NCI-H2171 (cell line): Measurements from ENCODE around the gene INSL3.
A peak's percentile ranks its signal among the peaks of the same experiment; 100 is the strongest.

ENCODE experiments used
- DNase-seq: peaks from one replicate; lab custom pipeline; 2025; lab: John Stamatoyannopoulos, UW

INSL3 gene

DNA sequence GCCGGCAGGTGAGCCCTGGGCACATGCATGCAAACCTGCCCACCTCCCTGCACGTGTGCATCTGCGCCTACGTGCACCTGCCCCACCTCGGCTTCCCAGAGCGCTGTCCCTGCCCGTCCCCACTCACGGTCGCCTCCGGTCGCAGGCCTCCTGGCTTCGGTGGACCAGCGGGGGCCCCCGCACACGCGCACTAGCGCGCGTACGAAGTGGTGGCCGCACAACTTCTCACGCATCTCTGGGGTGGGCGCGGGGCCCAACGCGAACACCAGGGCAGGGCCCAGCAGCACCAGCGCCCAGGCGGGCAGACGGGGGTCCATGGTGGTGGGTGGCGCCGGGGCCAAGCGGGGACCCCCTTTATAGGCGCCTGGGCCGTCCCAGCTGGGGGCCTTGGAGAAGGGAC, at the start of gene INSL3:
TSS of gene INSL3 (minus strand) at position 330 of the 400 bp plus-strand sequence. CDS start at position 317, 13 bp downstream.
- DNase-seq, result no peak

DNA sequence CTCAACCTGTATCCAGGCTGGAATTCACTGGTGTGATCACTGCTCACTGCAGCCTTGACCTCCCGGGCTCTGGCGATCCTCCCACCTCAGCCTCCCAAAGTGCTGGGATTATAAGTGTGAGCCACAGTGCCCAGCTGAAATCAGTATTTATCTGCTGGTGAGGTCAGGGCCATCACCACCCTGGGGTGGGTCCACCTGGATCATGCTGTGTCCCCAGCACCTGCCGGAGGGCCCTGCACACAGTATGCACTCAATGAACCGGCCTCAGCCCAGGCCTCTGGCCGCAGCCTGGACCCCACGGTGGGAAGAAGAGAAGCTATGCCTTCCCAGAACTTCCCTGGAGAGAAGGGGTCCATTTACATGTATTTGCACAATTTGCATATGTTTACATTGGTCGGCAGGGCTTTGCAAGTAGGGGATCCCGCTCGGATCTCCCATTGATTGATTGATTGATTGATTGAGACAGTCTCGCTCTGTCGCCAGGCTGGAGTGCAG, 47.8 kb upstream of the INSL3 start:
- DNase-seq, result no peak

GRCh38 chr19:17868669-17869068, 47.4 kb upstream of the INSL3 start:
- no peak for DNase-seq

DNA sequence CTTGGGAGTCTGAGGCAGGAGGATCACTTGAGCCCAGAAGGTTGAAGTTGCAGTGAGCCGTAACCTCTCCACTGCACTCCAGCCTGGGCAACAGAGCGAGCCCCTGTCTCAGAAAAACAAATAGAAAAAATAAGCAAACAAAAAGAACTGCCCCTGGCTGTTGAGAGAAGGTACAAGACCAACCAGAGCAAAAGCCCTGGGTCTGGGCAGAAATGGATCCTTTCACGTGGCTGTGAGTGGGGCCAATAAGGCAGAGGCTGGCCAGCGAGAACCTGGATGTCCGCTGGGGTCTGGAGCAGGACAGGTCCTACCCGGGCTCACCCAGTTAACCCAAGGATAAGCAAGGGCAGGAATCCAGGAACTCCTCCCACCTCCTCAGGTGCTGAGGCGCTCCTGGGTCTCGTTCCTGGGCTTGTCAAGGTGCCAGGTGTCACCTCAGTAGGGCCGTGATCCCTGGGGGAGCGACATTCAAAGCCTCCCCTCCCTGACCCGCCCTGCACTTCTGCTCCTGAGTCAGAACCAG, 45.7 kb upstream of the INSL3 start:
- DNase-seq, result no peak

GRCh38 chr19:17866312-17866963, 45.1 kb upstream of the INSL3 start:
- DNase-seq, result no peak

GRCh38 chr19:17865364-17866311, 44.3 kb upstream of the INSL3 start:
- no peak for DNase-seq

GRCh38 chr19:17863520-17864182, 42.3 kb upstream of the INSL3 start:
- DNase-seq, result no peak

DNA sequence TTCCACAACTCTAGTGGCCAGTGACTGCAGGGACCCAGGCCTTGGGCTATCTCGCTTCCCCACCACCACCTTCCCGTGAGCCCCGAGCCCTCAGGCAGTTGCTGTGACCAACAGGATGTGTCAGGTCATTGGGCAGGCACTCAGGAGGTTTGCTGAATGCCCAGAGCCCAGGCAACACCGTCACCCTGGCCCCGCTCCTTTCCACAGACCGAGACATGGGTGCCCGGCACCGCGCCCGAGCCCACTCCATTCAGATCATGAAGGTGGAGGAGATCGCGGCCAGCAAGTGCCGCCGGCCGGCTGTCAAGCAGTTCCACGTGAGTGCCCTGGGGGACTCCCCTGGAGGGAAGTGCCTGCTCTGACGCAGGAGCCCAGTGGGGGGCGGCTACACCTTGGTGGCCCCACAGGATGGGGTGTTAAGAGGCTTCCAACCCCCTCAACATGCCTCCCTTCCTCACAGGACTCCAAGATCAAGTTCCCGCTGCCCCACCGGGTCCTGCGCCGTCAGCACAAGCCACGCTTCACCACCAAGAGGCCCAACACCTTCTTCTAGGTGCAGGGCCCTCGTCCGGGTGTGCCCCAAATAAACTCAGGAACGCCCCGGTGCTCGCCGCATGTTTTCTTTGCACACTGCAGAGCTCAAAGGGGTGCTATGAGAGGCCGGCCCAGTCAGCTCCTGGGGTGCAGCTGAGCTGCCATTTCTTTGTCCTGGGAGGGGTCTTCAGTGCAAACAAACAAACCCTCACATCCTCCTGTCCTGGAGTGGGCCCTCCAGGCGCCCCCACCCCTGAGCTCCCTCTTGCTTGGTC, 41.6 kb upstream of the INSL3 start:
- no peak for DNase-seq

DNA sequence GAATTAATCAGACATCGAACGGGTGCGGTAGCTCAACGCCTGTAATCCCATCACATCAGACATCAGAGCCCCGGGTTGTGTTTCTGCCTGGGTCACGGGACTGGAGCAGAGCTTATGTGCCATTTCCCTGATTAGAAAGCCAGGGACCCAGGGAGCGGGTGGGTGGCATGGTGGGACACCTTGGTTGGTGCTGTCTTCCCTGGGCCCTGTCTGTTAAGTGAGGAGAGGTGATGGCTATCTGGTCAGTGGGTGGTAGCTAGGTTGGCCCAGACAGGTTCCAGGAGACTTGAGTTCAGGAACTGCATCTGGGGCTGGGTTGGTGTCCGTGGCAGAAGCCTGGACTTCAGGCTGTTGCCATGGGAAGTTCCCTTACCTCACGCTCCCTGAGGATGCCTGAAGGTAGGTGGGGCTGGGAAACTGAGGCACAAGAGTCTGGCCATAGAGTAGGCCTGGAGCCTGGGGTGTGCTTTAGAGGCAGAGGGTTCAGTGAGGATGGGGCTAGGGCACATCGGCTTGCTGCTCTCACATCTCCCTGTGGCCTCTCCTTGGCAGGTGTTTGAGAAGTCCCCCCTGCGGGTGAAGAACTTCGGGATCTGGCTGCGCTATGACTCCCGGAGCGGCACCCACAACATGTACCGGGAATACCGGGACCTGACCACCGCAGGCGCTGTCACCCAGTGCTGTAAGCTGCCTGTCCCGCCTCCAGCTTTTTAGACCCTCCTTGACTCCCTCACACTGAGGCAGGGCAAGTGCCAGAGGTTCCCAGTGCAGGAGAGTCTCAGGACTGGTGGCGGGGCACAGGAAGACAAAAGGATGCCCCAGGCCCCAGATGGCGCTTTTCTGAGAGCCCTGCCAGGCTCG, 40.5 kb upstream of the INSL3 start:
- DNase-seq, result no peak

DNA sequence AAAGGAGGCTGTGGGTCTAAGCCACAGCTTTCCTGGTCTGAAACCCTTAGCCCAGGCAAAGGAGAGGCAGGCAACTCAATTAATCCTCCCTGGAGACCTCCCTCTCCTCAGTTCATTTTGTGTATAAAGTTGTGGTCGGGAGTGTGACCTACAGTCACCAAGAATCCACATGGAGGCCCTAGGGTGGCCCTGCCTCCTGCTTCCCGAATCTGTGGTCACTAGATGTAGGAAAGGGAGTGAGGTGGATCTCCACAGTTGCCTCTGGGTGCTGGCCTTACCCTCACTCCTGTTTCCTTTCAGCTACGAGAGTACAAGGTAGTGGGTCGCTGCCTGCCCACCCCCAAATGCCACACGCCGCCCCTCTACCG, 39.7 kb upstream of the INSL3 start:
- no peak for DNase-seq

DNA sequence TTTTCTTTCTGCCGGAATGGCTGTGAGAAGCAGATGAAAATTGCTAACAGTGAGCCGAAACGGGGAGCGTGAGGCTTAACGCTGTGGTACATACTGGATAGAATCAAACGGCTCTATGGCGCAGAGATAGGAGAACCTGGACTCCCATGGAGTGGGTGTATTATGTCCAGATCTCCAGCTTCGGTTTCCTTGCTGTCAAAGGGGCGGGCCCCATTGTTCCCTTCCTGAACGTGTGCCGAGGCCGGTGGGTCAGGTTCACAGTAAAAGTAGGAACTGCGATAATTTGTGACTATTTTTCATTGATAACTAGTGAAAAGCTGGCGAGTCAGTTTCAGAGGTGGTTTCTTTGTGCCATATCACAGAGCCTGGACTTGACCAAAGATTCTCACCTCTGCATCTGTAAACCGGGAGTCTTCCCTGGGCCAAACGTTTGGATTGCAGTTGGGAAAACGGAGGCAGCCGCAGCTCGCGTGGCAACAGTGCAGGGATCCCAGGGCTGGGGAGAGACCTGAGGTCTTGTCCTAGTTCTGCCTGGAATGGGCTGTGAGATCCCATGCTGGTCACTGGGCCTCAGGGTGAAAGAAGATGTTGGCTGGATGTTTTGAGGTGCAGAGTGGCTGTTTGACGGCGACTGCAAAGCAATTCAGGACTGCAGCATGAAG, 39.1 kb upstream of the INSL3 start:
- no peak for DNase-seq

GRCh38 chr19:17859533-17860330, 38.4 kb upstream of the INSL3 start, which contains the start of gene RPL18A:
TSS of gene RPL18A (plus strand) at chr19:17859910. CDS start at chr19:17859957, 47 bp downstream.
- peak; percentile 99 for DNase-seq

GRCh38 chr19:17855280-17856152, 34.2 kb upstream of the INSL3 start:
- peak; percentile 55 for DNase-seq

DNA sequence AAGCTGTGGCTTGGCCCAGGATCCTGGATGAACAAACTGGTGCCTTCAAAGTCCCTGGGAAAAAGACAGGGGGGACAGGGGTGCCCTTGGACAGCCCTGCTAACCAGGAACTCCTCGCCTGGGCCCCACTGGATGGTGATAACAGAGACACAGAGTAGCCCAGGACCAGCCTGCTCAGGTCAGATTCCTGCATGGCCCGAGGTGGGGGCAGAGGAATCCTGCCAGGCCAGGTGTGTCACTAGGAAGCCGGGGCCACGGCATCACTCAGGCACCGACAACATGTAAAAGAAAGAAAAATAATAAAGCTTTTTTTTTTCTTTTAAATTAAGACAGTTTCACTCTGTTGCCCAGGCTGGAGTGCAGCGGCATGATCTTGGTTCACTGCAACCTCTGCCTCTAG, 32.7 kb upstream of the INSL3 start:
- DNase-seq, result no peak

- no peak for DNase-seq
Observed at GRCh38 chr19:17848595-17849292, 27.4 kb upstream of the INSL3 start.

DNA sequence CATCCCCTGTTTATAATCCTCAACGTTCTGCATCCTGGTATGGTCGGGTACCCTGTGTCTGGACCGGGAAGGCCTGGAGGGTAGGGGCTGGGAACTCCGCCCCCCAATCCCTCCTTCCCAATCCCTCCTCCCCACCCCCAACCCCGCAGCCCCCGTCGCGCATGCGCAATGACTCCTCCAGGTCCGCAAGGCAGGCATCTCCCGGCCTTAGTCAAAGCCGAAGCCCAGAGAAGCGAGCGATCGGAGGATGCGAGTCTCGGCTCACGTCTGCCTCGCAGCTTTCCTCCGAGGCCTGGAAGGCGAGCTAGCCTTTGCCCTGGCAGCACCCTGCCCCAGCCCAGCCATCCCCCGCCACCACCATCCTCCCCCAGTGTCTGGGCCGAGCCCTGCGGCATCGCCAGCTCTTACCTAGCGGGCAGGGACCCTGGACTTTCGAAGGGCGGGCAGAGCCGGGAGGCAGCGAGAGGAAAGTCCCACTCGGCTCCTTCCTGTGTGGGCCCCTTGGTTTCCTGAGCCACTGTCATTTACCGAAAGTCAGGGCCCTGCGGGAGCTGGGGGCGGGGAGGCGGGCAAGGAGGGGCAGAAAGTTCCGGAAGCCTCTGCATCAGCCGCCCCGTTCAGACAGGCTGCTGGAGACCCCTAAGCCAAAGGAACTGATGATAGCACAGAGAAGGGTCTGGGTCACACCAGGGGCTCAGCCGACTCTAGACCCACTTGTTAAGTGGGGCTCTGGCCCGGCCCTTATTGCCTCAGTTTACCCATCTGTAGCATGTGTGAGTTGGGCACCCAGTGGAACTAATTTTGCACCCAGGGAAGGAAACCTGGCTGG, 26.4 kb upstream of the INSL3 start, which contains the start of gene JAK3:
TSS of gene JAK3 (minus strand) at position 445 of the 829 bp plus-strand sequence. CDS start 3,565 bp downstream, outside the sequence.
- DNase-seq, result no peak
